SK-N-SH (cell line): ENCODE data around the gene TMEM51.

Source experiments
- CHD2 ChIP-seq: fragments of 150-350 bp; IDR thresholded peaks from 2 replicates; pipeline ENCODE4 v1.6.1; 2018; ENCODE audit warnings: low read length; ENCODE audit not compliant: partially characterized antibody
- CTCF ChIP-seq: fragments of 200-600 bp; sonication (generic); IDR thresholded peaks from 2 replicates; pipeline ENCODE4 v1.6.1; 2017; ENCODE audit warnings: antibody characterized with exemption, mild to moderate bottlenecking, moderate library complexity
- EP300 ChIP-seq, 2 experiments: IDR thresholded peaks; 2 replicates each; pipeline versions ENCODE4 v1.4.0 to v1.6.1; 2012; ENCODE audit warnings: borderline replicate concordance in 1 of 2, low read depth in 1 of 2, low read length in 1 of 2
- RAD21 ChIP-seq: IDR thresholded peaks from 2 replicates; pipeline ENCODE4 v1.6.1; 2012; ENCODE audit warnings: mild to moderate bottlenecking, low read length
- REST ChIP-seq: IDR thresholded peaks from 2 replicates; pipeline ENCODE4 v1.6.1; 2012; ENCODE audit warnings: mild to moderate bottlenecking, low read depth, low read length, moderate library complexity
- TAF1 ChIP-seq: IDR thresholded peaks from 2 replicates; pipeline ENCODE4 v1.6.1; 2012; ENCODE audit warnings: low read depth, mild to moderate bottlenecking, low read length, moderate library complexity, borderline replicate concordance
- TCF12 ChIP-seq: IDR thresholded peaks from 2 replicates; pipeline ENCODE4 v1.4.0; 2012

- TF ChIP-seq CTCF (no peak), EP300 (IDR thresholded peaks at IDR 0.05; ENCODE audit: borderline replicate concordance in 1 of 2, low read depth in 1 of 2, low read length in 1 of 2) (no peak), CHD2 (no peak), TAF1 (no peak), TCF12 (no peak), REST (no peak), RAD21 (no peak)
These were observed 29.6 kb upstream of the TMEM51 start for GRCh38 chr1:15123925-15124324.
